ENCODE data around the gene TAT.
"Not testable (repeated sequence)": the region's sequence is repeated elsewhere in the genome, so short reads cannot be mapped to it uniquely, and the experiment has no call there.

TAT gene

DNA sequence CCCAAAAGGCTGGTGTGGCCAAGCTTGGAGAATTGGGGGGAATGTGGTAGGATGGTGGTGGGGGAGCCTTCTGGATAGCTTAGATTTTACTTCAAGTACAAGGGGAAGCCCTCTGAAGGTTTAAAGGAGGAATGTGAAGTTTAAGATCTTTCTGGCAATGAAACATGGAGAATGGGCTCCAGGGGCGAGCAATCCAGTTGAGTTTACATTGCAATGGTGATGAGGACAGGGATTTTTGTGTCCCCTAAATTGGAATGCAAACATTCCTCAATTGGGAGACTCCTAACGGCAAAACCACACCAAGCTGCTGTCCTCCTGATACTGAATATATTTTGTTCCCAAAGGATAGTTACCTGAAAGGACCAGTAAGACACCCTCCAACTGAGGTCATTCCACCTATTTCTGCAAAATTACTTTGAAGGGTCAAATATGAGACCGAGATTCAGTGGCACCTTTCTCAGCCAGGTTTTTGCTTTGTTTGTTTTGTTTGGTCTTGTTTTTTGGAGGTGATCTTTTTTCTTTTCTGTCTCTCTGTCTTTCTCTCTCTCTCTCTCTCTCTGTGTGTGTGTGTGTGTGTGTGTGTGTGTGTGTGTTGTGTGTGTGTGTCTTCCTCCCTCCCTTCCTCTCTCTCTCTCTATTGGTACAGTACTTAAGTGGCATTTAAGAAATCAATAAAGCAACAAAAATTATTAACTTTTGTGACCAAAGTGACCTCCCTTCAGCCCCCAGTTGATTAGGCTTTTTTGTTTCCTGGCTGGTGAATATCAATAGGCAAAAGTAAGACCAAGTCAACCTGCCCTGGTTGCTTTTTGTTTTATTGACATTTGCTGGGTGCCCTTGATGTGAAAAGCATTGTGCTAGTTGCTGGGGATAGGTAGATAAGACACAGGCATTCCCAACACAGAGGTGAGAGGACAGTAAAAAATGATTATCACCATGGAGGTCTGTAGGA is 16.4 kb upstream of the TAT start:
- TF ChIP-seq, protein P1, sequence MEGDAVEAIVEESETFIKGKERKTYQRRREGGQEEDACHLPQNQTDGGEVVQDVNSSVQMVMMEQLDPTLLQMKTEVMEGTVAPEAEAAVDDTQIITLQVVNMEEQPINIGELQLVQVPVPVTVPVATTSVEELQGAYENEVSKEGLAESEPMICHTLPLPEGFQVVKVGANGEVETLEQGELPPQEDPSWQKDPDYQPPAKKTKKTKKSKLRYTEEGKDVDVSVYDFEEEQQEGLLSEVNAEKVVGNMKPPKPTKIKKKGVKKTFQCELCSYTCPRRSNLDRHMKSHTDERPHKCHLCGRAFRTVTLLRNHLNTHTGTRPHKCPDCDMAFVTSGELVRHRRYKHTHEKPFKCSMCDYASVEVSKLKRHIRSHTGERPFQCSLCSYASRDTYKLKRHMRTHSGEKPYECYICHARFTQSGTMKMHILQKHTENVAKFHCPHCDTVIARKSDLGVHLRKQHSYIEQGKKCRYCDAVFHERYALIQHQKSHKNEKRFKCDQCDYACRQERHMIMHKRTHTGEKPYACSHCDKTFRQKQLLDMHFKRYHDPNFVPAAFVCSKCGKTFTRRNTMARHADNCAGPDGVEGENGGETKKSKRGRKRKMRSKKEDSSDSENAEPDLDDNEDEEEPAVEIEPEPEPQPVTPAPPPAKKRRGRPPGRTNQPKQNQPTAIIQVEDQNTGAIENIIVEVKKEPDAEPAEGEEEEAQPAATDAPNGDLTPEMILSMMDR (IDR thresholded peaks at IDR 0.05; ENCODE audit: low read depth, low read length) = no peak
- no peak overlapping the region for H3K4me3 ChIP-seq (replicated peaks in 1 of 2; ENCODE audit: low read depth in 2 of 2, low read length in 2 of 2)
- DNase-seq (ENCODE audit: low read depth in 2 of 2) = no peak

DNA sequence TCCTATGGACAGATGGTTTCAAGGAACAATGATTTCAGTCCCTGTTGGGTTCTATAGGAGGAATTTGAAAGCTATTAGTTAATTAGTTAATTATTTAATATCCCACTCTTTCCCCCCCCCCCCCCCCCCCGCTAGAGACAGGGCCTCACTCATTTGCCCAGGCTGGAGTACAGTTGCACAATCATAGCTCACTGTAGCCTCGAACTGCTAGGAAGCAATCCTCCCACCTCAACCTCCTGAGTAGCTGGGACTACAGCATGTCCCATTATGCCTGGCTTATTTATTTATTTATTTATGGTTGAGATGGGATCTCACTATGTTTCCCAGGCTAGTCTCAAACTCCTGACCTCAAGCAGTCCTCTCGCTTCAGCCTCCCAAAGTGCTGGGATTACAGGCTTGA is 15.0 kb upstream of the TAT start:
- TF ChIP-seq, protein P1 (IDR thresholded peaks at IDR 0.05; ENCODE audit: low read depth, low read length) = no peak
- DNase-seq (ENCODE audit: low read depth in 2 of 2) = no peak
- no peak overlapping the region for H3K4me3 ChIP-seq (replicated peaks in 1 of 2; ENCODE audit: low read depth in 2 of 2, low read length in 2 of 2)

DNA sequence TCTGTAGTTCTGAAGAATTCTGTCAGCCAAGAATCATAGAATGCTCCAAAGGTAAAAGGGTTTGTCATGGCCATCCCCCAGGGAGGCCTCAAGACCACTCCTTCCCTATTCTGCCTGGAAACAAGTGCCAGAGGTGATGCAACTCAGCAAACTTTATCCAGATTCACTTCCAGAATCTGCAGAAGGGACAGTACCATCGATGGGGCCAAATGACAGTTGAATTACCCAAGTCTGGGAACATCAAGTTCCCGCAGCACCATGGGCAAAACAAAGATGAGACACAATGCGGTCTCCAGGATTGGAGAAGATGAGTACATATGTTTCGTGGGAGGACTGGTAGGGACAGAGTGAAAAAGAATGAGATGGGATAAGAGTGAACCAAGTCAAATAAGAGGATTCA is 13.7 kb upstream of the TAT start:
- no peak for DNase-seq (ENCODE audit: low read depth in 2 of 2)
- H3K4me3 ChIP-seq (replicated peaks in 1 of 2; ENCODE audit: low read depth in 2 of 2, low read length in 2 of 2) = no peak overlapping the region
- TF ChIP-seq, protein P1 (IDR thresholded peaks at IDR 0.05; ENCODE audit: low read depth, low read length) = no peak

DNA sequence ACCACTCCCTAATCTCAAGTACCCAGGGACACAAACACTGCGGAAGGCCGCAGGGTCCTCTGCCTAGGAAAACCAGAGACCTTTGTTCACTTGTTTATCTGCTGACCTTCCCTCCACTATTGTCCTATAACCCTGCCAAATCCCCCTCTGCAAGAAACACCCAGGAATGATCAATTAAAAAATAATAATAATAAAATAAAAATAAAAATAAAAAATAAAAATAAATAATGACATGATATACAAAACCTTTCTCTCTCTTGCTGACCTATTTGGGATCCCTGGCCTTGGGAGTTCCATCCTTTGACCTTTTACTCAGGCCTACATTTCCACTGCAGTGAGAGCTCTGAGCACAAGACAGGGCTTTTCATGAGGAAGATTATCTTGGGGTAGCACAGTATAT is 13.2 kb upstream of the TAT start:
- H3K4me3 ChIP-seq (replicated peaks in 1 of 2; ENCODE audit: low read depth in 2 of 2, low read length in 2 of 2); DNase-seq (ENCODE audit: low read depth in 2 of 2): not testable (repeated sequence)

DNA sequence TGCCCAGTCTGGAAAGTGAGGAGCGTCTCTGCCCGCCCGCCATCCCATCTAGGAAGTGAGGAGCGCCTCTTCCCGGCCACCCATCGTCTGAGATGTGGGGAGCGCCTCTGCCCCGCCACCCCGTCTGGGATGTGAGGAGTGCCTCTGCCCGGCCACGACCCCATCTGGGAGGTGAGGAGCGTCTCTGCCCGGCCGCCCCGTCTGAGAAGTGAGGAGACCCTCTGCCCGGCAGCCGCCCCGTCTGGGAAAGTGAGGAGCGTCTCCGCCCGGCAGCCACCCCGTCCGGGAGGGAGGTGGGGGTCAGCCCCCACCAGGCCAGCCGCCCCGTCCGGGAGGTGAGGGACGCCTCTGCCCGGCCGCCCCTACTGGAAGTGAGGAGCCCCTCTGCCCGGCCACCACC is 12.4 kb upstream of the TAT start:
- not testable (repeated sequence) for DNase-seq (ENCODE audit: low read depth in 2 of 2); H3K4me3 ChIP-seq (replicated peaks in 1 of 2; ENCODE audit: low read depth in 2 of 2, low read length in 2 of 2)

DNA sequence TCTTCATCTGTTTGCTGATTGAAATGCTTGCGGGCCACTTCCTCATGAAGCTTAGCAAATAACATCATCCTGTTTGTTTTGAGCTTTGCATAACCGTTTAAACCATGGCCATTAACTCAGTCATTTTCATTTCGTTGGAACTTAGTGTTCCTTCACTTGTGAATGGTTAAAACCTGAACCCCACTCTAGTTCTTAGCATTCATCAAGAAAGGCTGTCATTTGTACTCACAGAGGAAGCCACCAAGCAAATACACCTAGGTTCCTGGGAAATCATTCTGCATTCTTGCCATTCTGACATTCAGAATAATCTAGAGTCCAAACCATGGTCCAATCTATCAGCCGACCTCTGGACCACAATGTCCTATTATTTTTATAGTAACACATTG is 8.4 kb upstream of the TAT start:
- DNase-seq (ENCODE audit: low read depth in 2 of 2) = no peak
- H3K4me3 ChIP-seq (replicated peaks in 1 of 2; ENCODE audit: low read depth in 2 of 2, low read length in 2 of 2) = no peak overlapping the region
- TF ChIP-seq, protein P1 (IDR thresholded peaks at IDR 0.05; ENCODE audit: low read depth, low read length) = no peak

DNA sequence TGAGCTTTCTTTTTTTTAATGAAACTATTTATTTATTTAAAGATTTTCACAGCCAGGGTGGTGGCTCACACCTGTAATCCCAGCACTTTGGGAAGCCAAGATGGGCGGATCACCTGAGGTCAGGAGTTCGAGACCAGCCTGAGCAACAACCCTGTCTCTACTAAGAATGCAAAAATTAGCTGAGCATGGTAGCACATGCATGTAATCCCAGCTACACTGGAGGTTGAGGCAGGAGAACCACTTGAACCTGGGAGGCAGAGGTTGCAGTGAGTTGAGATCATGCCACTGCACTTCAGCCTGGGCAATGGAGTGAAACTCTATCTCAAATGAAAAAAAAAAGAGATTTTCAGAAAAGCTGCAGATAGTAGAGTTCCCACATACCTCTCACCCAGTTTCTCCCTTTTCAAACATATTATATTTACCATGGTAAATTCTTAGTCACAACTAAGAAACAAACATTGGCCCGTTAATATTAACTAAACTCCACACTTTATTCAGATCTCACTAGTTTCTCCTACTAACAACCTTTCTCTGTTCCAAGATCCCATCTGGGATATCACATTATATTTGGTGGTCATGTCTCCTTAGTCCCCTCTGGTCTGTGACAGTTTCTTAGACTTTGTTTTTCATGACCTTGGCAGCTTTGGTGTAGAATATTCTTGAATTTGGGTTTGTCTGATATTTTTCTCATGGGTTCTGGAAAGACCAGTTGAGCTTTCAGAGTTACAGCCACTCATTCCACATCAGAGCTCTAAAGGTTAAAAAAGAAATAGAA is 7.8 kb upstream of the TAT start:
- TF ChIP-seq, protein P1 (IDR thresholded peaks at IDR 0.05; ENCODE audit: low read depth, low read length) = no peak
- no peak for DNase-seq (ENCODE audit: low read depth in 2 of 2)
- no peak overlapping the region for H3K4me3 ChIP-seq (replicated peaks in 1 of 2; ENCODE audit: low read depth in 2 of 2, low read length in 2 of 2)

DNA sequence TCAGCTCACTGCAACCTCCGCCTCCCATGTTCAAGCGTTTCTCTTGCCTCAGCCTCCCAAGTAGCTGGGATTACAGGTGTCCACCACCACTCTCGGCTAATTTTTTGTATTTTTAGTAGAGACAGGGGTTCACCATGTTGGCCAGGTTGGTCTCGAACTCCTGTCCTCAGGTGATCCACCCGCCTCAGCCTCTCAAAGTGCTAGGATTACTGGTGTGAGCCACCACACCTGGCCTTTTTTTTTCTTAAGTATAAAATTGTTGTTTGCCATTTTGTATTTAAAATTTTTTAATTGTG is 5.6 kb upstream of the TAT start:
- DNase-seq (ENCODE audit: low read depth in 2 of 2); H3K4me3 ChIP-seq (replicated peaks in 1 of 2; ENCODE audit: low read depth in 2 of 2, low read length in 2 of 2): not testable (repeated sequence)
